GM12873 (cell line): ENCODE measurements around the gene MAP3K3.

Experiments
- TF ChIP-seq, protein P1 (sequence below): IDR thresholded peaks from 2 replicates; pipeline ENCODE4 v1.5.1; 2012; ENCODE audit warnings: low read depth, mild to moderate bottlenecking, moderate library complexity, low read length, control low read depth; ENCODE audit not compliant: insufficient read depth; ENCODE audit errors: missing control alignments

Gene MAP3K3

GRCh38 chr17:63702721-63703015, 80.5 kb downstream of the MAP3K3 start:
- TF ChIP-seq, protein P1, sequence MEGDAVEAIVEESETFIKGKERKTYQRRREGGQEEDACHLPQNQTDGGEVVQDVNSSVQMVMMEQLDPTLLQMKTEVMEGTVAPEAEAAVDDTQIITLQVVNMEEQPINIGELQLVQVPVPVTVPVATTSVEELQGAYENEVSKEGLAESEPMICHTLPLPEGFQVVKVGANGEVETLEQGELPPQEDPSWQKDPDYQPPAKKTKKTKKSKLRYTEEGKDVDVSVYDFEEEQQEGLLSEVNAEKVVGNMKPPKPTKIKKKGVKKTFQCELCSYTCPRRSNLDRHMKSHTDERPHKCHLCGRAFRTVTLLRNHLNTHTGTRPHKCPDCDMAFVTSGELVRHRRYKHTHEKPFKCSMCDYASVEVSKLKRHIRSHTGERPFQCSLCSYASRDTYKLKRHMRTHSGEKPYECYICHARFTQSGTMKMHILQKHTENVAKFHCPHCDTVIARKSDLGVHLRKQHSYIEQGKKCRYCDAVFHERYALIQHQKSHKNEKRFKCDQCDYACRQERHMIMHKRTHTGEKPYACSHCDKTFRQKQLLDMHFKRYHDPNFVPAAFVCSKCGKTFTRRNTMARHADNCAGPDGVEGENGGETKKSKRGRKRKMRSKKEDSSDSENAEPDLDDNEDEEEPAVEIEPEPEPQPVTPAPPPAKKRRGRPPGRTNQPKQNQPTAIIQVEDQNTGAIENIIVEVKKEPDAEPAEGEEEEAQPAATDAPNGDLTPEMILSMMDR: no peak

DNA sequence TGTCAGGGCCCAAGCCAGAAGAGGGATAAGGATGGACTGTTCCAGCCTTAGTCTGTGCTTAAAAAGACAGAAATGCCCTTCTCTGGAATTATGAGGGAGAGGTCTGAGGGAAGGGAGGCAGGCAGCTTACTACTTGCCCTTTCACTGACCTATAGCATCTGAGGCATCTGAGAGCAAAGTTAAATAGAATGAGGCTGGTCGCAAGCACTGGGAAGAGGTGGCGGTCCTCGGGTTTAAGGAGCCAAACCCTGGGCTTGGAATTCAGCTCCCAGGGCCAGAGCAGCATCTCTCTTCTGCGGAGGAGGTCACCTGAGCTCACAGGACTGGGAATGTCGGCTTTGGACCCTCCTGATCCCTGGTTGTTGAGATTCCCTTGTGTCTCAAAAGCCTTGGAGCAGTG, 80.8 kb downstream of the MAP3K3 start:
- TF ChIP-seq, protein P1: no peak

GRCh38 chr17:63703556-63704258, 81.5 kb downstream of the MAP3K3 start:
- TF ChIP-seq, protein P1: no peak

DNA sequence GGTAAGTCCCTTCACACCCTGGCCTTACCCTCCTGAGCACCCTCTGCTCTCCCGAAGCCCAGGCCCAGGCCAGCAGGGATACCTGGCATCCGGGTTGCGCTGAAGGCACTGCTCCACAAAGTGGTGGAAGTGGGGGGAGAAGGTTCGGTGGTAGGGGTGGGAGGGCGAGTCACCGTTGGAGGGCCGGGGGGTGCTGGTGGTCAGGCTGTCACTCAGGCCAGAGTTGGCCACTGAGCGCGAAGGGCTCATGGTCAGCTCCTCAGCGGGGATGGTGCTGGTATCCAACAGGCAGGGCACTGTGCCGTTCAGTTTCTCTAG, 82.0 kb downstream of the MAP3K3 start:
- TF ChIP-seq, protein P1: no peak

DNA sequence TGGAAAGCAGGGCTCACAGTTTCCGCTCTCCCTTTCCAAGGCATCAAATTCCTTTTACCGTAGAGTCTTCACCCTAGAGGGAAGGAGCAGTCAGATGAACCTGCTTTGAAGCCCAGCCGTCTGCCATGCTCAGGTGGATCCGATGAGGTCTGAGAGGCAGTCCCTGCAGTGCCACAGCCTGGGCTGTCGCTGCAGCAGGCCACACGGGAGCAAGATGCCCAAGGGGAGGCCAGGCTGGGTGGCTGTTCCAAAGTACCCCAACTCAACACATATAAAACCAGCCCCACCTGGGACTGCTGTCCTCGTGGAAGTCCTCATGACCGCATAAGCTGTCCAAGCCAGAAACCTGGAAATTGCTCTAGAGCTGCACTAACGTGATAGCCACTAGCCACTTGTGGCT, 82.6 kb downstream of the MAP3K3 start:
- TF ChIP-seq, protein P1: no peak

- TF ChIP-seq, protein P1: no peak
These were observed 83.4 kb downstream of the MAP3K3 start for GRCh38 chr17:63705657-63706056.

DNA sequence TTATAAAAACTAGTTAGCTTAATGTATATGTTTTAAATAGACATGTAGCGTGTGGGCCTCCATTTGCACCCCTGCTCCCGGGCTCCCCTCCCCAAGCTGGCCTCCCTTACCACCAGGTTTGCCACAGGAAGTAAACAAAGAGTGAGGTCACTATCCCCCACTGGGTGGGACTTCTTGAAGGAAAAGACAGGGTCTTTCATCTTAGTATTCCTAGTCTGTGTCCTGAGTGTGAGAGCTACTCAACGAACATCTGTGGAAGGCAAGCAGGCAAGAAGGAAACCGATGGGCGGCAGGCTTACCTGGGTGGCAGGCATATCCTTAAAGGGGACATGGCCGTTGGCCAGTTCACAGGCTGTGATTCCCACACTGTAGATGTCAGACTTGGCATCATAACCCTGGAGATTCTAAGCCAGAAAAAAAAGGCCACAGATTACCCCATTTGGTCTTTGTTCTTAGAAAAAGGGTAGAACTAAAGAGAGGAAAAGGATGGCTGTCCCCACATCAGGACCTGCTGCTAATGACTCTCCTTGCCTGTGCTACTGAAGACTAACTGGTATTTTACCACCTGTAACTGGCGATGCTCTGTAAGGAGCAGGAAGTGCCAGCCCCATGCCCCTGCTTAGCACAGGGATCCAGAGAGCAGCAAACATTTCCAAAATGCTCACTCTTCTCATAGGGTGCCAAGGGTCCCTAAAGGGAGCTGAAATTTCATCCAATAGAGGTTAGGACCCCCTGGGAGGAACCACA, 84.3 kb downstream of the MAP3K3 start:
- TF ChIP-seq, protein P1: no peak
